Measurements from ENCODE around the gene RAB31.
"Not testable (repeated sequence)": the region's sequence is repeated elsewhere in the genome, so short reads cannot be mapped to it uniquely, and the experiment has no call there.

RAB31 gene

DNA sequence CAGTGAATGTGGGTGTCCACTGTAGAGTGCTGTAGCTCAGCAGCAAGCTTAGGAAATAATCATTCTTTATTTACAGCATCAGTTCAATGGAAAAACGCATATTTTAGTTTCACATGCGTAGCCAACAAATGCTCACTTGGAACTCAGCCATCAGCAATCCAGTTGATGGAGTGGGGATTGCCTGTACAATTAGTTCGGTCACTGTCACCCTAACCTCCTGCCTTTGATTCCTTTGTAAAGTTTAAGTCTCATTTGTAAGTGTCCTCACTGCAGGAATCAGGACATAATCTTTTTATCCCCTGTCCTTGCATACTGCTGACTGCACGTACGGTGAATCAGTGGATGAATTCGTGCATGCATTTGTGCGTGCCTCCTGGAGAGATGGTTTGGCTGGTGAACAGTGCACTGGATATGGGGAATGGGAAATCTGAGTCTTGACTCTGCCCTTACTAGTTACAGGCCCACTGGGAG, 55.9 kb downstream of the RAB31 start:
- DNase-seq: no peak

DNA sequence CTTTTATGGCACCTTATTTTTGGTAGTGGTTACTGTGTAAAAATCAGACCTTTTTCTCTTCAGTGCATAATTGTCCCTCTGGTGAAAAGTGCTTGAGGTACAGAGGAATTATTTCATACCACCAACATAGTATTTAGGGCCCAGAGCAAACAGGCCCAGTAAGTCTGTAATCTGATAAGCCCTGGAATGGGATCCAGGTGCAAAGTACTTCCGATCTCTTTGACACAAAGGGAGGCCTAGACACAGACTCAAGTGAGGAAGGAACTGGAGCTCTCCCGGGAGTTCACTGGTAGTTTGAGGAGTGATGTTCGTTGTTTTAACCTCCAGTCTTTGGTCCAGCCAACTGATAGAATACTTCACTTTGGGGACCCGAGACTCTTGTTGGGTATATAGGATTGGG, 57.4 kb downstream of the RAB31 start:
- no peak for DNase-seq

DNA sequence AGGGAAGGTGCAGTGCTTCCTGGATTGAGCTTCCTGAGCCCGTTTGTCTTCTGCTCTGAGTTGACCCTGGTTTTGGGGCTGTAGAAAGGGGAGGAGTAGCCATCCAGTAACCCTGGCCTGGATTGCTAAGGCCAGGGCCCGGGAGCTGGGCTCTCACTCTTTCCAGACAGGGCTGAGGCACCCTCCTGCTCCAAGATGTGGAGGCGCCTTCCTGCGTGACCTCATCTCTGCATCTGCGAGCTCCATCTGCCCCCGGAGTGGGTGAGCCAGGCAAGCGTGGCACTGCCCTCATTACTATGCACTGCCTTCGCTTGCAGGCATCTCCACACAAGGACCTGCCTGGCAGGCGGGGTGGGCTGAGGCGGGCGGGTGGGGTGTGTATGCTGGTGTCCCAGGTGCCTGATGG, 58.0 kb downstream of the RAB31 start:
- DNase-seq: no peak

DNA sequence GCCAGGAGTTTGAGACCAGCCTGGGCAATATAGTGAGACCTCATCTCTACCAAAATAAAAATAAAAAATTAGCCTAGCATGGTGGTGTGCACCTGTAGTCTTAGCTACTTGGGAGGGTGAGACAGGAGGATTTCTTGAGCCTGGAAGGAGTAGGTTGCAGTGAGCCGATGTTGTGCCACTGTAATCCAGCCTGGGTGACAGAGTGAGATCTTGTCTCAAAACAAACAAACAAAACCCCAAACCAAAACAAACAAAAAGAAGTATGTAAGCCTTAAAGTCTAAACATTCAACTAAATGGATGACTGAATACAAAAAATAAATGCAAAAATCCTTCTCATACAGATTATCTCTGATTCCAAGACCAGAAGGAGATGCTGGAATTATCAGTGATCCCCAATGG, 58.6 kb downstream of the RAB31 start:
- no peak for DNase-seq

DNA sequence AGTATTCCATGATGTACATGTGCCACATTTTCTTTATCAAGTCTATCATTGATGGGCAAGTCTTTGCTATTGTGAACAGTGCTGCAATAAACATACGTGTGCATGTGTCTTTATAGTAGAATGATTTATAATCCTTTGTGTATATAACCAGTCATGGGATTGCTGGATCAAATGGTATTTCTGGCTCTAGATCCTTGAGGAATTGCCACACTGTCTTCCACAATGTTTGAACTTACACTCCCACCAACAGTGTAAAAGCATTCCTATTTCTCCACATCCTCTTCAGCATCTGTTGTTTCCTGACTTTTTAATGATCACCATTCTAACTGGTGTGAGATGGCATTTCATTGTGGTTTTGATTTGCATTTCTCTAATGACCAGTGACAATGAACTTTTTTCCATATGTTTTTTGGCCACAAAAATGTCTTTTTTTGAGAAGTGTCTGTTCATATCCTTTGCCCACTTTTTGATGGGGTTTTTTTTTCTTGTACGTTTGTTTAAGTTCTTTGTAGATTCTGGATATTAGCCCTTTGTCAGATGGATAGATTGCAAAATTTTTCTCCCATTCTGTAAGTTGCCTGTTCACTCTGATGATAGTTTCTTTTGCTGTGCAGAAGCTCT, 60.1 kb downstream of the RAB31 start:
- DNase-seq: not testable (repeated sequence)

DNA sequence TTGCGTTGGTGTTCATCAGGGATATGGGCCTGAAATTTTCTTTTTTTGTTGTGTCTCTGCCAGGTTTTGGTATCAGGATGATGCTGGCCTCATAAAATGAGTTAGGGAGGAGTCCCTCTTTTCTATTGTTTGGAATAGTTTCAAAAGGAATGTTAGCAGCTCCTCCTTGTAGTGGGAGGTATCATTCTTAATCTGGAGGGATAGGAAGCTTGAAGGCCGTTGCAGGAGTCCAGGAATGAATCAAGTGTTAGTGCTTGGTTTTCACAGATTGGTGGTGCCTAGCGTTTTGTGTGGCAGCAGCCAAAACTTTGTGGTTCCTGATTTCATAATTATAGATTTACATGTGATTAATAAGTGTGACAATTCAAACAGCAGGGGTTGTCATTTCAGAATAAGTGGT, 62.0 kb downstream of the RAB31 start:
- DNase-seq: not testable (repeated sequence)

DNA sequence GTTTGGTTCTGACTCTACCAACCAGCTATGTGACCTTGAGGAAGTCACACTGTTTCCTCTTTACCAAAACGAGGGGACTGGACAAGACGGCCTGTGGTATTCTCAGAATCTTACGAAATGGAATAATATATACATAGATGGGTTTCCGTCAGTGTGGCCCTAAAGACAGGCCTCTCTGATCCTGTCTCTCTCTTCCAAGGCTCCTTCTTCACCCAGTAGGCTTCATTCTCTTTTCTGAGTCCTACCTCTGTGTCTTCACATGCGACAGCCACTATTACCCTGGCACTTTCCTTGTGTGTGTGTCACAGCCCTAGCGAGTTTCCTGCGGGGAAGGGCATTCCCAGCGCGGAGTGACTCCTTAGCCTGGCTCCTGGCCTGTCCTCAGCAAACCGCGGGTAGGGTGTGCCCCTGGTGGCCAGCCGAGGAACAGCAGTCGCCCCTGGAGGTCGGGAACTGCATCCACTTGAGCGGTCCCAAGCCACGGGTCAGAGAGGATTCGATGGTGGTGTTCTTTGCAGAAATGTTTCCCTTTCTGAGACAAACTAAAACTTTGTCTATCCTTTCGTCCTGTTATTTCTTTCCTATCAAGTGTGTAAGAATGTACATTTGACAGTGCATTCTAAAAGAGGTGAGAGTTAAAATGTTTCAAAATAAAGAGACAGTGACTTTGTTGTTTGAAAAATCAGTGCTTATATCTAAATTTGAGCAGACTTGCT, 63.3 kb downstream of the RAB31 start:
- peak; percentile 71 for DNase-seq

DNA sequence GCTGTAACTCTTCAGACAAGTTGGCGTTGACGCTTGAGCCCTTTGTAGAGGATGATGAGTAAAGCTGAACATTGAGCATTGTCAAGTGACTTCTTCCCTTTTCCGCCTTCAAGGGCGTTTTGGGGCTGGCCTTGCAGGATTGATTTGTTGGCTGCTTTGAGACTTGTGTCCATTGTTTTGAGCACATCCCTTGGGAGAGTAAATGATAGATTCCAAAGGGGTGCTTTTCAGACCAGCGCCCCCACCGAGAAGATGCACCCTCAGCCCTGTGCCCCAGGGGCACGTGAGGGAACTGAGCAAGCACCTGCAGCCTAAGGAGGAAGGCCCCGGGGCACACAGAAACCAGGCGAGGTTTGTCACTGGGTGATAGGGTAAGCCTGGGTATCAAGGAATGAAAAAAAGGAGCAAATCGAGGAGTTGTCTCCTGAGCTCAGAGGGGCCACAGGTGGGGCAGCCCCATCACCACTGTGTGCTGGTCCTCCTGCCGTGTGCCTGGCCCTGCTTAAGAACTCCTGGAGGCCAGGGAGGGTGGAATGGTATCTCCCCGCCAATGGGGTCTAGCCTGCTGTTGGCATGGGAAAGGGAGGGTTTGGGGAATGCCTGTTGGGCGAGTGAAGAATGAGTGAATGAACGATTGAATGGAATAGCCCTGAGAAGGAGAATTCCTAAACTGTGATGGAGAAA, 64.0 kb downstream of the RAB31 start:
- no peak for DNase-seq

DNA sequence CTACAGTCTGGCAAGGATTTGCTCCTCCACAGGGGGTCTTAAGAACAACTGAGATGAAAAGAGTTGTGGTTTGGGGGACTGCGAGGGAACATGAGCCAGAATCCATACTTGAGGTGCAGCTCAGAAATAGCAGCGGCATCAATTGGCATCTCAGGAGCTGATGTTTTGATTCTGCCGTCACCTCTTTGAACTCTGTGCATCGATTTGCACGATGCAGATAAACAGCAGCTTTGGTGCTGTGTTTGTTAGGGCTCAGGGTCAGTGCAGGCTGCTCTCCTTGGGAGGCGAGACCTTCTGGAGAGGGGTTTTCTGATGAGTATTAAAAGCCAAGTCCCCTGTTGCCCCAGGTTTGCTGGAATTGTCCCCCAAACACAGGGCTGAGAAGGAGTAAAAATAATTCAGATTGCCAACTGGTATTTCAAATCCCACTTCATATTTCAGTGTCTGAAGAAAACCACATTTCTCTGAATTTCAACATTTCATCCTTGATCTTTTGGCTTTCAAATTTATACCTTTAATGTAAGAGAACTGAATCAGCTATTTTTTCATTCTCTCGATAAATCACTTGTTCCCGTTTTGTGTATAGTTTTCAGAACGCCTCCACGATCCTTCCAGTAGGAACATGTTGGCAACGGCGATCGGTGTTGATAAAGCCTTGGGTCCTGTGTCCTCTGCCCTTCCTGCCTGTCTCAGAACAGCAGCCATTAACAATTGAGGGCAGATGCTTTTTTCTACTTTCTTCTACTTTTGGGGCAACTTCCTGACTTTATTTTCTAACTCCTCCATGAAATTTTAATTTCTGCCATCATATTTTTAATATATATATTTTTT, 65.0 kb downstream of the RAB31 start:
- DNase-seq: no peak

DNA sequence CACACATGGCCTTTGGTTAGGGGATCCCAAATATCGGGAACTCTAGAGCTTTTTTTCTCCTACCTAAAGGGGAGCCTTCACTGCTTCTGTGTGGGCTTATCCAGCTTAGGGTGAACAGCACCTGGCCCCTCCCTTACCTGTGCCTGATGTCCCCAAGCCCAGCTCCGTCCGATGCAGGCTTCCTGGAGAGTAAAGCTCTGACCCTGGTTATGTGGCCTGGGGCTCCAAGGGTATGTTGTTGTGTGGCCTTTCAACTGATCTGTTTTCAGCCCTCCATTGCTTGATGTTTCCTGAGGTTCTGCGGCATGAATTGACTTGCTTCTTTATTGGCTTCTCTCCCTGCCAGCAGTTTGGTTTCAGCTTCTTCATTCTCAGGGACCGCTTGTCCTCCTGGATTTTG, 66.0 kb downstream of the RAB31 start:
- DNase-seq: no peak

DNA sequence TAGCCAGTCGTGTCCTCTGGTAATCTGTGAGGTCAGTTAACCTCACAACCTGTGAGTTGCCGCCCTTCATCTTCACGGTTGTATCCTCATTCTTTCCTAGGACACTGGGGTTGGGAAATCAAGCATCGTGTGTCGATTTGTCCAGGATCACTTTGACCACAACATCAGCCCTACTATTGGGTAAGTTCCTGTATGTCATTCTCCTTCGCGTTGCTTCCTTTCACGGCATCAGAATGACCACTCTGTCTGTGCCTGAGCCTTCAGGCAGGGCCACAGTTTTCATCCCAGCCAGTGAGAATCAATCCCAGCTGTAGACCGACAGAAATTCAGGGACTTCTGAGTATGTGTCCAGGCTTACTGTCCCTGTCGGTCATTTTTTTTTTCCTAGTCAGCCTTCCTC, 67.1 kb downstream of the RAB31 start:
- no peak for DNase-seq

DNA sequence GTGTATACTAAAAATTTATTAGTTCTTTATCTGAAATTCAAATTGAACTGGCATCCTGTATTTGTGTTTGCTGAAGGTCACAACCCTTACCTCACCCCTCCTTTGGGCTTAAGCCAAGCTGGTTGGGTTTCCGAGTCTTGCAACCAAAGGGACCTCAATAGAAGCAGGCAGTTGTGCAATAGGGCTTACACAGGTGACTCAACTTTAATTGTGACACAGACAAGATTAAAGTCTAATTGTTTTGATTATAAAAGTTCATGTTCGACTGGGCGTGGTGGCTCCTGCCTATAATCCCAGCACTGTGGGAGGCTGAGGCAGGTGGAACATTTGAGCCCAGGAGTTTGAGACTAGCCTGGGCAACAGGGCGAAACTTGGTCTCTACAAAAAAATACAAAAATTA, 71.5 kb downstream of the RAB31 start:
- no peak for DNase-seq

DNA sequence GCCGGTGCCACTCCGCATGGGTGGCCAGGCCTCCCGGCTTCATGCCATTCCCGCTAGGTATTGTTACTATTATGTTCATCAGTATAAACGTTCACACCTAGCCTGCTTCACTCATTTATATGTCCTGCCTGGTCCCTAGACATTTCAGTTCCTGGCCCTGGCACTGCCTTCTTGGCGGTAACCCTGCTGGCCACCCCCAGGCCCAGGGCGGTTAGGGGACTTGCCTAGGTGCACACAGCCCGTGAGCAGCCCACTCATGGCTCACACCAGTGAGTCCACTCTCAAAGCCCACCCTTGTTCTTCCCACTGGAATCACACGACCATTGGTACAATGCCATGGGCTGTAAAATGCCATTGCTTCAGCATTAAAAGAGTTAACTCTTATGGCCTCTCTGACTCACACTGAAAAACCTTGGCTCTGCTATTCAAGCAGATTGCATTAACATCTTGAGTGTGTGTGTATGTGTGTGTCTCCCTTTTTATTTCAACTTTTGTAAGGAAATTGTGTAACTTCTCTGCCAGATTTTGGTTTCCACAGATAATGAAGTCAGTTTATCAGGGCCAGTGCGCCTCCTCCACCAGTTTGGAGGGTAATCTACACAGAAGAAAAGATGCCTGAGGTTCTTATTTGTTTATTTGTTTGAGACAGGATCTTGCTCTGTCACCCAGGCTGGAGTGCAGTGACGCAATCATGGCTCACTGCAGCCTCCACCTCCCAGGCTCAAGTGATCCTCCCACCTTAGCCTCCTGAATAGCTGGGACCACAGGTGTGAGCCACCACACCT, 74.2 kb downstream of the RAB31 start:
- DNase-seq: peak; percentile 51

DNA sequence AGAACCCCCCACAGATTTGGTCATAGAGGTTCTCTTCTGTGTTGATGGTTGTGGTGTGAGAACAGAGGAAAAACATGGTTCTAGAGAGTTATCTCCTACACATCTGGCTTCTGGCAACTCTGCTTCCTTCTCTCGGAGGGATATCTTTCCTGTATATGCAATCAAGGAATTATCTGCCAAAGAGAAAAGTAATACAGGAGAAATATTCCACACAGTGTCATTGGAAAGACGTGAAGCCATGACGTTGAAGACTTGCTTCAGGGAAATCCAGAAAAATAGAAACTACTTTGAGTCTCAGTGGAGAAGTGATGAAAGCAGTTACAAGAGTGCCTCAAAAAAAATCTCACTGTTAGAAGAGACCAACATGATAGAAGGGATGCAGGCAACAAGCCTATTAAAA, 78.5 kb downstream of the RAB31 start:
- DNase-seq: no peak

DNA sequence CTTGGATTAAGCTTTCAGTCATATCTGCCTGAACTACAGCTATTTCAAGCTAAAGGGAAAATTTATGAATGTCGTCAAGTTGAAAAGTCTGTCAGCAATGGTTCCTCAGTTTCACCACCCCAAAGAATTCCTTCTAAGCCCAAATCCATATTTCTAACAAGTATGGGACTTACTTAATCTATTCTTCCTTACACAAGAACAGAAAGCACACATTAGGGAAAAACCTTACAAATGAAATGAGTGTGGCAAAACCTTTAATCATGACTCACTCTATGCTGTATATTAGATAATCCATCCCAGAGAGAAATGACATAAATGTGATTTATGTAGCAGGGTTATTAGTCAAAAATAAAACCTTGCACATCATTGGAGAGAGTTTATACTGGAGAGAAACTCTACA, 78.9 kb downstream of the RAB31 start:
- no peak for DNase-seq

DNA sequence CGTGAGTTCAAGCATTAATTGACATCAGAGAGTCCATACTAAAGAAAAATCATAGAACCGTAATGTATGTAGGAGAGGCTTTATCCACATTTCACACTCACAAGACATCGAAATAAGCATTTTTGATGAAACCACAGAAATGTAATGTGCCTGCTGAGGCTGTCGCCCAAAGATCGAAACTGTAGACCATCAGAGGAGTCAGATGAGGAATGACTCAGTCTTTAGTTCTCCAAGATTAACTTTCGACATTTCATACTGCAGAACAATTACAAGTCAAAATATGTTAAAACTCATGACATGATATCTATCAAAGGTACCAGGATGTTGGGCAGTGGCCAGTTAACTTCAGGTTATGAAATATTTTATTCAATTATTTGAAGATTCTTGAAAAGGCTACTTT, 79.6 kb downstream of the RAB31 start:
- DNase-seq: no peak

DNA sequence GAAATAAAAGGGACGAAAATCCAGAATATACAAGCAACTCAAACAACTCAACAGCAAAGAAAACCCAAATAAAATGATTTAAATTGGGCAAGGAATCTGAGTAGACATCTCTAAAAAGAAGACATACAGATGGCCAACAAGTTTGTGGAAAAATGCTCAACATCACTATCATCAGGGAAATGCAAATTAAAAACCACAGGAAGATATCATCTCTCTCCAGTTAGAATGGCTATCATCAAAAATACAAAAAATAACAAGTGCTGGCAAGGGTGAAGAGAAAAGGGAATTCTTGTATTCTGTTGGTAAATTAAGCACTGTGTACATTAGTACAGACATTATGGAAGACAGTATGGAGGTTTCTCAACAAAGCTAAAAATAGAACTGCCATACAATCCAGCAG, 80.0 kb downstream of the RAB31 start:
- no peak for DNase-seq

DNA sequence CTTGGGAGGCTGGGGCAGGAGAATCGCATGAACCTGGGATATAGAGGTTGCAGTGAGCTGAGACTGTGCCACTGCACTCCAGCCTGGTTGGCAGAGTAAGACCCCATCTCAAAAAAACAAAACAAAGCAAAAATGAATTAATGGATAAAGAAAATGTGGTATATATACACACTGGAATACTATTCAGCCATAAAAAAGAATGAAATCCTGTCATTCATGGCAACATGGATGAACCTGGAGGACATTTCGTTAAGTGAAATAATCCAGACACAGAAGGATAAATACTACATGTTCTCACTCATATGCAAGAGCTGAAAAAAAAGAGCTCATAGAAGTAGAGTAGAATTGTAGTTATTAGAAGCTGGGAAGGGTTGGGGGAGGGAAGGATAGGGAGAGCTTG, 80.8 kb downstream of the RAB31 start:
- DNase-seq: no peak

DNA sequence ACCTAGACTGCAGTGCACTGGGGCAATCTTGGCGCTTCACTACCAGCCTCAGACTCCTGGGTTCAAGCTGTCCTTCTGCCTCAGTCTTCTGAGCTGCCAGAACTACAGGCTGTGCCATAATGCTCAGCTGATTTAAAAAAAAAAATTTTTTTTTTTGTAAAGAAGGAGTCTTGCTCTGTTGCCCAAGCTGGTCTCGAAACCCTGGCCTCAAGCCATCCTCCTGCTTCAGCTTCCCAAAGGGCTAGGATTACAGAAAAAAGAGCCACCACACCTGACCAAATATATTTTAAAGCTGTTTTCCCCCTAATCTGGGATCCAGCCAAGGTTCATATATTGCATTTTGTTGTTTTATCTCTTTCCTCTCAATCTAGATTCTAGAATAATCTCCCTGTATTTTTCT, 82.2 kb downstream of the RAB31 start:
- no peak for DNase-seq

DNA sequence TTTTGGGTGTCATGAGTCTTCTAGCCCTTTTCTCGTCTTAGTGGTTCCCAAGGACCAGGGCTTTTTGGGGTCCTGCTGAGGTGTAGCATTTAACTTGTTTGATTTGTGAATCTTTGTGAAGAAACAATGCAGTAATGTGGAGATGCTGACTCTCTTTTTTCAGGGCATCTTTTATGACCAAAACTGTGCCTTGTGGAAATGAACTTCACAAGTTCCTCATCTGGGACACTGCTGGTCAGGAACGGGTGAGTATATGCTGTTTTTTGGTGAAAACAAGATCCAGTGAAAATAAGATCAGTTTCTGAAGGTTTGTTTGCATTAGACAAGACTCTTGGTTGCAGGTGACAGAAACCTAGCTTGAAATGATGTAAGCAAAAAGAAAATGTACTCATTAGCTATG, 83.9 kb downstream of the RAB31 start:
- DNase-seq: no peak

DNA sequence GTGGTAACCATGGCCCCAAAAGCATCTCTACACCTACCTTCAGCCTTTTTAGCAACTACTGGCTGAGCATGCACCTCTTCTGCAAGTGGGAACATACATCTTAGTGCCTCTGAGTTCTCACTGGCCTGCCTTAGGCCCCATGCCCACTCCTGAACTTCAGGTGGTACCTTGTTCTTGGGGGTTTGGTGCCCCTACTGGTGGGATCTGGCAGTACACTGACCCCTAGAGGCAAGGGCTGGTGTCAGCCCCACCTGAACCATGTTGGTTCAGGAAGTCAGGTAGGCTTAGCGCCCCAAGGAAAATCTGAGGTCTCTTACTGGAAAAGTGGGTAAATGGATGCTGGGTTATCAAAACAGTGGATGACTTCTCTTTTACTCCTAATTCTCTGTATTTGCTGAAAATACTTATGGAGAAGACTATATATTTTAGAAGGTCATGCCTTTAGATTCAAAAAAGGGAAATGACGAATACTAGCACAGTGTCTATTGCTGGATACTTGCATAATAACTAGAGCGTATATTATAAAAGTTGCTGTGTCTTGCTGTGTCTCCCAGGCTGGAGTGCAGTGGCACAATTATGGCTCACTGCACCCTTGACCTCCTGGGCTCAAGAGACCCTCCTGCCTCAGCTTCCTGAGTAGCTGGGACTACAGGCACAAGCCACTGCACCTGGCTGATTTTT, 84.6 kb downstream of the RAB31 start:
- DNase-seq: peak; percentile 54

DNA sequence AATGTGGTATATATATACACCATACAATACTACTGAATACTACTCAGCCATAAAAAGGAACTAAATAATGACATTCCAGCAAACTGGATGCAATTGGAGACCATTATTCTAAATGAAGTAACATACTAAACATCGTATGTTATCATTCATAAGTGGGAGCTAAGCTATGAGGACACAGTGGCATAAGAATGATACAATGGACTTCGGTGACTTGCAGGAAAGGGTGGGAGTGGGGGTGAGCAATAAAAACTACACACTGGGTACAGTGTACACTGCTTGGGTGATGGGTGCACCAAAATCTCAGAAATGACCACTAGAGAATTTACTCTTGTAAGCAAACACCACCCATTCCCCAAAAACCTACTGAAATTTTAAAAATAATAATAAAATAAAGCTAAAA, 87.9 kb downstream of the RAB31 start:
- no peak for DNase-seq

Measured in hematopoietic multipotent progenitor cell treated with erythropoietin and hydrocortisone succinate and interleukin-3 and kit ligand, for 8 days (in vitro differentiated cells).